Measurements from ENCODE around the gene TAF11L6.
"Not testable (repeated sequence)": the region's sequence is repeated elsewhere in the genome, so short reads cannot be mapped to it uniquely, and the experiment has no call there.

The TAF11L6 gene

DNA sequence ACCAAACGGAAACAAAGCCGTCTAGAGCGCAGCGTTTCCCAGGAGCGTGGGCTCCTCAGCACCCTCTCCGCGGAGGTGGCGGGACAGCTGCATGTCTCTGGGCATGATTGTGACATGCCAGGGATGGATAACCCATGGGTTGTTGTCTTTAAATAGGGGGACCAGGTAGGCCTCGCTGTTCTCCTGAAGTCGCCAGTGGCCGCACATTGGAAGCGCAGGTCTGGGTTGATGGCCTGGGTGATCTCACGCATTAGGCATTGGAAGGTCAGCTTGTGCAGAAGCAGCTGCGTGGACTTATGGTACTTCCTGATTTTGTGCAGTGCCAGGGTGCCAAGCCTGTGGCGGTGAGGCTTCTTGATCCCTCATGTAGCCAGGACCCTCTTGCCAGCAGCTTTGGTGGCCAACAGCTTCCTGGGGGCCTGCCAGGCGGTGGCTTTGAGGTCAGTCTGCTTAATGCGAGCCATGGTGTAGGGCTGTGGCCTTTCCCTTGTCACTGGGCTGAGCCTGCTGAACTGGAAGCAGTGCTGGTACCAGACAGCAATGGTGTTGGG, 16.6 kb upstream of the TAF11L6 start:
- no peak overlapping the region for H3K4me3 ChIP-seq (ENCODE audit: low read depth, low read length)
- POLR2A ChIA-PET: no interaction called here
- TF ChIP-seq, protein P1, sequence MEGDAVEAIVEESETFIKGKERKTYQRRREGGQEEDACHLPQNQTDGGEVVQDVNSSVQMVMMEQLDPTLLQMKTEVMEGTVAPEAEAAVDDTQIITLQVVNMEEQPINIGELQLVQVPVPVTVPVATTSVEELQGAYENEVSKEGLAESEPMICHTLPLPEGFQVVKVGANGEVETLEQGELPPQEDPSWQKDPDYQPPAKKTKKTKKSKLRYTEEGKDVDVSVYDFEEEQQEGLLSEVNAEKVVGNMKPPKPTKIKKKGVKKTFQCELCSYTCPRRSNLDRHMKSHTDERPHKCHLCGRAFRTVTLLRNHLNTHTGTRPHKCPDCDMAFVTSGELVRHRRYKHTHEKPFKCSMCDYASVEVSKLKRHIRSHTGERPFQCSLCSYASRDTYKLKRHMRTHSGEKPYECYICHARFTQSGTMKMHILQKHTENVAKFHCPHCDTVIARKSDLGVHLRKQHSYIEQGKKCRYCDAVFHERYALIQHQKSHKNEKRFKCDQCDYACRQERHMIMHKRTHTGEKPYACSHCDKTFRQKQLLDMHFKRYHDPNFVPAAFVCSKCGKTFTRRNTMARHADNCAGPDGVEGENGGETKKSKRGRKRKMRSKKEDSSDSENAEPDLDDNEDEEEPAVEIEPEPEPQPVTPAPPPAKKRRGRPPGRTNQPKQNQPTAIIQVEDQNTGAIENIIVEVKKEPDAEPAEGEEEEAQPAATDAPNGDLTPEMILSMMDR (IDR thresholded peaks at IDR 0.05; ENCODE audit: insufficient read depth, low read length, missing control alignments): no peak
- CTCF ChIA-PET: no interaction called here
- no peak for DNase-seq (ENCODE audit: low read depth, low spot score)

DNA sequence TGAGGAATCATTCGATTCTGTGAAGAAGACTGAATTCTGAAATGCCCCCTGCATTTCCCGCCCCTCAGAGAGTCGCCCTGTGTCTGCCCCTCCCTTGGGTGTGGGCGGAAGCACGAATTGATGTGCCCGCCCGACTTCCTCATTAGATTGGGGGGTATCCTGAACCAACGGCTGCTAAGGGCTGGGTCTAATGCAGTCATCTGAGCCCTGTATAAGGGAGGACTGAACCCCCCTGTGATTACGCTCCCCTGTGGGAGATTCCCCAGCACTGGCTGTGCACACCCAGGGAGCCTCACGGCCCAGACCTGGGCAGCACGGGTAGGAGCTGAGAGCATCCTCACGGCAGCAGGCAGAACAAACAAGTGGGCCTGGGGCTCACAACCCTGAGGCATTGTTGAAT, 10.9 kb upstream of the TAF11L6 start:
- DNase-seq (ENCODE audit: low read depth, low spot score); CTCF ChIA-PET; POLR2A ChIA-PET; H3K4me3 ChIP-seq (ENCODE audit: low read depth, low read length): not testable (repeated sequence)

DNA sequence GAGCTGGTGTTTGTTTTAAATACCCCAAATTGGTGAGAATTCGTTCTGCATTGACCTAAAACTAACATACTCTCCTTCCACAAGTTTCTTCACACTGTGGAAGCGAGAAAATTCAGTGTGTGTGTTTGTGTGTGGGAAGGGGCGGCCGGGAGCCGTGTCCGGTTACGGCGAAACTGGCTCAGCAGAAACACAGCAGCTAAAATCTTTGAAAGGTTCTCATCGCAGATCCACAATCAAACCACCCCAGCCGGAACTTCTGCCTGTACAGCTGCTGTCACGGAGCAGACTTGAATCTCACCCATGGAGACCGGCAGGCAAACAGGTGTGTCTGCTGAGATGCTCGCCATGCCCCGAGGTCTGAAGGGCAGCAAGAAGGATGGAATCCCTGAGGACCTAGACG, 10.4 kb upstream of the TAF11L6 start, which contains the start of gene TAF11L3:
Gene TAF11L3 (plus strand): TSS at position 301 of the 400 bp plus-strand sequence.
- POLR2A ChIA-PET; CTCF ChIA-PET; H3K4me3 ChIP-seq (ENCODE audit: low read depth, low read length); DNase-seq (ENCODE audit: low read depth, low spot score): not testable (repeated sequence)

DNA sequence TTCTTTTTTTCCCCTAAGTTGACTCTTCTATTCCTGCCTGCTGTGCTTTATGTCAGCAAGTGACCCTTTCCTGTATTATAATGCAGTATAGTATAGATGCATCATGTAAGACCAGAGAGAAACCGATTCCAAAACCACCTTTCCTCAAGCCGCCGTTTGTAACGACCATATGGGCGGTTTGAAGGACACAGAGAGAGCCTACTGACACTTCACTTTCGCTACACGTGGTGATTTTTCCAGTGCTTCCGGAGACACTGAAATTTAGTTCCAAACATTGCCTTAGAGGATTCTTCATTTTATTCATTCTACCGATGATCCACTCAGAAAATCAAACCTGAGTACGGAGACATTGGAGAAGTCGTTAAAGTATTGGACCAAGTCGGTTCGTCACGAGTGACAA, 9.0 kb upstream of the TAF11L6 start:
- DNase-seq (ENCODE audit: low read depth, low spot score); POLR2A ChIA-PET; CTCF ChIA-PET: not testable (repeated sequence)

DNA sequence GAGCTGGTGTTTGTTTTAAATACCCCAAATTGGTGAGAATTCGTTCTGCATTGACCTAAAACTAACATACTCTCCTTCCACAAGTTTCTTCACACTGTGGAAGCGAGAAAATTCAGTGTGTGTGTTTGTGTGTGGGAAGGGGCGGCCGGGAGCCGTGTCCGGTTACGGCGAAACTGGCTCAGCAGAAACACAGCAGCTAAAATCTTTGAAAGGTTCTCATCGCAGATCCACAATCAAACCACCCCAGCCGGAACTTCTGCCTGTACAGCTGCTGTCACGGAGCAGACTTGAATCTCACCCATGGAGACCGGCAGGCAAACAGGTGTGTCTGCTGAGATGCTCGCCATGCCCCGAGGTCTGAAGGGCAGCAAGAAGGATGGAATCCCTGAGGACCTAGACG, 7.0 kb upstream of the TAF11L6 start, which contains the start of gene TAF11L4:
Gene TAF11L4 (plus strand): TSS at position 301 of the 400 bp plus-strand sequence.
- CTCF ChIA-PET; POLR2A ChIA-PET; H3K4me3 ChIP-seq (ENCODE audit: low read depth, low read length); DNase-seq (ENCODE audit: low read depth, low spot score): not testable (repeated sequence)

More for the DNA sequence above, 9.0 kb upstream of the TAF11L6 start:
- H3K4me3 ChIP-seq (ENCODE audit: low read depth, low read length): not testable (repeated sequence)

DNA sequence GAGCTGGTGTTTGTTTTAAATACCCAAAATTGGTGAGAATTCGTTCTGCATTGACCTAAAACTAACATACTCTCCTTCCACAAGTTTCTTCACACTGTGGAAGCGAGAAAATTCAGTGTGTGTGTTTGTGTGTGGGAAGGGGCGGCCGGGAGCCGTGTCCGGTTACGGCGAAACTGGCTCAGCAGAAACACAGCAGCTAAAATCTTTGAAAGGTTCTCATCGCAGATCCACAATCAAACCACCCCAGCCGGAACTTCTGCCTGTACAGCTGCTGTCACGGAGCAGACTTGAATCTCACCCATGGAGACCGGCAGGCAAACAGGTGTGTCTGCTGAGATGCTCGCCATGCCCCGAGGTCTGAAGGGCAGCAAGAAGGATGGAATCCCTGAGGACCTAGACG, 3.5 kb upstream of the TAF11L6 start, which contains the start of gene TAF11L5:
Gene TAF11L5 (plus strand): TSS at position 301 of the 400 bp plus-strand sequence.
- H3K4me3 ChIP-seq (ENCODE audit: low read depth, low read length); POLR2A ChIA-PET; DNase-seq (ENCODE audit: low read depth, low spot score); CTCF ChIA-PET: not testable (repeated sequence)

DNA sequence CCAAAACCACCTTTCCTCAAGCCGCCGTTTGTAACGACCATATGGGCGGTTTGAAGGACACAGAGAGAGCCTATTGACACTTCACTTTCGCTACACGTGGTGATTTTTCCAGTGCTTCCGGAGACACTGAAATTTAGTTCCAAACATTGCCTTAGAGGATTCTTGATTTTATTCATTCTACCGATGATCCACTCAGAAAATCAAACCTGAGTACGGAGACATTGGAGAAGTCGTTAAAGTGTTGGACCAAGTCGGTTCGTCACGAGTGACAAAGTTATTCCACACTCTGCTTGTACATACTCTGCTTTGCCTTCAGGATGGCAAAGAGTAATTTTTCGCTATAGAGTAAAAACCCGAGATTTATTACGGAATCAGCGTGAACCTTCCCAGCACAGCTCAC, 2.0 kb upstream of the TAF11L6 start:
- CTCF ChIA-PET; H3K4me3 ChIP-seq (ENCODE audit: low read depth, low read length); POLR2A ChIA-PET; DNase-seq (ENCODE audit: low read depth, low spot score): not testable (repeated sequence)

All from AG04449 (cell line).